HEK293 (cell line): ENCODE results near the gene GMDS.

Experiments used
- CTCF ChIA-PET: fragments of 350-600 bp; formaldehyde crosslinking; extraction: SDS; loops from one replicate; lab custom pipeline; 2021; ENCODE audit warnings: antibody characterized with exemption; lab: Yijun Ruan, JAX
- POLR2A ChIA-PET: fragments of 300-600 bp; formaldehyde crosslinking; extraction: SDS; loops from one replicate; lab custom pipeline; 2020; ENCODE audit warnings: antibody characterized with exemption, inconsistent platforms; lab: Yijun Ruan, JAX
- H3K27ac ChIP-seq: fragments of 200-500 bp; sonication (Bioruptor generic); 2 replicates; pipeline ENCODE4 v1.5.1; 2014; ENCODE audit warnings: low read depth, low read length, control low read depth, inconsistent platforms; ENCODE audit errors: extremely low read depth
- H3K36me3 ChIP-seq, 2 experiments: fragments of 200-500 bp in 1 of 2; sonication (Bioruptor generic) in 1 of 2; 1 replicate in 1 of 2; 2 replicates in 1 of 2; pipeline ENCODE4 v1.5.1; 2014 to 2017; ENCODE audit warnings: inconsistent platforms in 2 of 2, low read length in 2 of 2; ENCODE audit not compliant: control insufficient read depth in 2 of 2, insufficient read depth in 1 of 2
- H3K4me1 ChIP-seq: fragments of 200-500 bp; sonication (Bioruptor generic); 2 replicates; pipeline ENCODE4 v1.5.1; 2014; ENCODE audit warnings: mild to moderate bottlenecking, low read length, inconsistent platforms; ENCODE audit not compliant: control insufficient read depth, insufficient read depth
- H3K4me3 ChIP-seq: 2 replicates; pipeline ENCODE4 v1.5.1; 2011; ENCODE audit warnings: low read depth, mild to moderate bottlenecking, control low read depth, low read length, moderate library complexity
- H3K9me3 ChIP-seq: fragments of 200-500 bp; sonication (Bioruptor generic); 2 replicates; pipeline ENCODE4 v1.5.1; 2014; ENCODE audit warnings: low read depth, low read length, inconsistent platforms; ENCODE audit not compliant: control insufficient read depth, insufficient read depth
- GFI1B ChIP-seq: fragments of 450-650 bp; formaldehyde crosslinking; IDR thresholded peaks from 2 replicates; pipeline ENCODE4 v1.5.1; 2016; ENCODE audit warnings: missing biosample characterization, missing genetic modification characterization
- KLF9 ChIP-seq: fragments of 450-650 bp; formaldehyde crosslinking; IDR thresholded peaks from 2 replicates; pipeline ENCODE4 v1.5.1; 2016; ENCODE audit warnings: missing biosample characterization, missing genetic modification characterization, low read depth
- OSR2 ChIP-seq: fragments of 450-650 bp; formaldehyde crosslinking; IDR thresholded peaks from 2 replicates; pipeline ENCODE4 v1.5.1; 2016; ENCODE audit warnings: missing biosample characterization, missing genetic modification characterization
- PRDM1 ChIP-seq: fragments of 450-650 bp; formaldehyde crosslinking; IDR thresholded peaks from 2 replicates; pipeline ENCODE4; 2016; ENCODE audit warnings: missing biosample characterization, missing genetic modification characterization
- SCRT2 ChIP-seq: fragments of 450-650 bp; formaldehyde crosslinking; IDR thresholded peaks from 2 replicates; pipeline ENCODE4 v1.5.1; 2016; ENCODE audit warnings: missing biosample characterization, missing genetic modification characterization
- SP2 ChIP-seq: fragments of 450-650 bp; formaldehyde crosslinking; IDR thresholded peaks from 2 replicates; pipeline ENCODE4 v1.5.1; 2016; ENCODE audit warnings: missing biosample characterization, missing genetic modification characterization
- SP7 ChIP-seq: fragments of 450-650 bp; formaldehyde crosslinking; IDR thresholded peaks from 2 replicates; pipeline ENCODE4 v1.5.1; 2016; ENCODE audit warnings: missing biosample characterization, missing genetic modification characterization
- TRIM28 ChIP-seq: IDR thresholded peaks from 2 replicates; pipeline ENCODE4 v1.6.1; 2011; ENCODE audit warnings: low read length, control low read depth, borderline replicate concordance
- ZBTB1 ChIP-seq: fragments of 450-650 bp; formaldehyde crosslinking; IDR thresholded peaks from 2 replicates; pipeline ENCODE4 v1.5.1; 2016; ENCODE audit warnings: missing biosample characterization, missing genetic modification characterization
- ZFP3 ChIP-seq: fragments of 450-650 bp; formaldehyde crosslinking; IDR thresholded peaks from 2 replicates; pipeline ENCODE4 v1.5.1; 2016; ENCODE audit warnings: low read depth, missing biosample characterization, missing genetic modification characterization
- ZFP69B ChIP-seq: fragments of 450-650 bp; formaldehyde crosslinking; IDR thresholded peaks from 2 replicates; pipeline ENCODE4 v1.5.1; 2016; ENCODE audit warnings: missing biosample characterization, missing genetic modification characterization
- ZNF10 ChIP-seq: fragments of 450-650 bp; formaldehyde crosslinking; IDR thresholded peaks from 2 replicates; pipeline ENCODE4 v1.5.1; 2017; ENCODE audit warnings: missing biosample characterization, missing genetic modification characterization
- ZNF248 ChIP-seq: fragments of 450-650 bp; formaldehyde crosslinking; IDR thresholded peaks from 2 replicates; pipeline ENCODE4 v1.5.1; 2017; ENCODE audit warnings: missing biosample characterization, missing genetic modification characterization
- ZNF366 ChIP-seq: fragments of 450-650 bp; formaldehyde crosslinking; conservative IDR thresholded peaks from 2 replicates; pipeline ENCODE4 v1.5.1; 2016; ENCODE audit warnings: missing biosample characterization, missing genetic modification characterization
- ZNF391 ChIP-seq: fragments of 450-650 bp; formaldehyde crosslinking; IDR thresholded peaks from 2 replicates; pipeline ENCODE4 v1.5.1; 2016; ENCODE audit warnings: low read depth, missing biosample characterization, missing genetic modification characterization, borderline replicate concordance
- ZNF426 ChIP-seq: fragments of 450-650 bp; formaldehyde crosslinking; IDR thresholded peaks from 2 replicates; pipeline ENCODE4 v1.5.1; 2017; ENCODE audit warnings: missing biosample characterization, missing genetic modification characterization, mild to moderate bottlenecking, inconsistent platforms, moderate library complexity
- ZNF521 ChIP-seq: fragments of 450-650 bp; formaldehyde crosslinking; IDR thresholded peaks from 2 replicates; pipeline ENCODE4 v1.5.1; 2017; ENCODE audit warnings: missing biosample characterization, mild to moderate bottlenecking, missing genetic modification characterization
- ZNF571 ChIP-seq: fragments of 450-650 bp; formaldehyde crosslinking; IDR thresholded peaks from 2 replicates; pipeline ENCODE4 v1.5.0; 2017; ENCODE audit warnings: missing biosample characterization, missing genetic modification characterization
- ZNF596 ChIP-seq: fragments of 450-650 bp; IDR thresholded peaks from 2 replicates; pipeline ENCODE4 v1.5.0; 2018; ENCODE audit warnings: missing biosample characterization, mild to moderate bottlenecking, missing genetic modification characterization, moderate library complexity
- ZNF600 ChIP-seq: fragments of 450-650 bp; formaldehyde crosslinking; IDR thresholded peaks from 2 replicates; pipeline ENCODE4 v1.5.1; 2016; ENCODE audit warnings: missing biosample characterization, missing genetic modification characterization
- ZNF629 ChIP-seq: fragments of 450-650 bp; formaldehyde crosslinking; IDR thresholded peaks from 2 replicates; pipeline ENCODE4 v1.5.1; 2017; ENCODE audit warnings: missing biosample characterization, missing genetic modification characterization
- ZNF707 ChIP-seq: fragments of 450-650 bp; formaldehyde crosslinking; IDR thresholded peaks from 2 replicates; pipeline ENCODE4 v1.5.1; 2016; ENCODE audit warnings: missing biosample characterization, missing genetic modification characterization
- ZNF792 ChIP-seq: fragments of 450-650 bp; formaldehyde crosslinking; IDR thresholded peaks from 2 replicates; pipeline ENCODE4 v1.5.1; 2016; ENCODE audit warnings: missing biosample characterization, missing genetic modification characterization
- TF ChIP-seq, protein P1 (sequence below): fragments of 450-650 bp; formaldehyde crosslinking; IDR thresholded peaks from 2 replicates; pipeline ENCODE4 v1.5.1; 2017; ENCODE audit warnings: missing biosample characterization, missing genetic modification characterization
- TF ChIP-seq, protein P2 (sequence below): IDR thresholded peaks from 2 replicates; pipeline ENCODE4 v1.6.1; 2011; ENCODE audit warnings: mild to moderate bottlenecking, low read depth, low read length, borderline replicate concordance
- TF ChIP-seq, protein P3 (sequence below): fragments of 450-650 bp; formaldehyde crosslinking; IDR thresholded peaks from 2 replicates; pipeline ENCODE4 v1.5.1; 2016; ENCODE audit warnings: missing biosample characterization, missing genetic modification characterization

The GMDS gene

DNA sequence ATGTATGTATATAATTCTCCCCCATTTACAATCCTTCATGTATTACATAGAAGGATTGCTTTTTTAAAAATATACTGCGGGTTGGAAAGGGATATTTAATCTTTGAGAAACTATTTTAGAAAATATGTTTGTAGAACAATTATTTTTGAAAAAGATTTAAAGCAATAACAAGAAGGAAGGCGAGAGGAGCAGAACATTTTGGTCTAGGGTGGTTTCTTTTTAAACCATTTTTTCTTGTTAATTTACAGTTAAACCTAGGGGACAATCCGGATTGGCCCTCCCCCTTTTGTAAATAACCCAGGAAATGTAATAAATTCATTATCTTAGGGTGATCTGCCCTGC is 632.1 kb downstream of the GMDS start:
- CTCF ChIA-PET, result no interaction called here

DNA sequence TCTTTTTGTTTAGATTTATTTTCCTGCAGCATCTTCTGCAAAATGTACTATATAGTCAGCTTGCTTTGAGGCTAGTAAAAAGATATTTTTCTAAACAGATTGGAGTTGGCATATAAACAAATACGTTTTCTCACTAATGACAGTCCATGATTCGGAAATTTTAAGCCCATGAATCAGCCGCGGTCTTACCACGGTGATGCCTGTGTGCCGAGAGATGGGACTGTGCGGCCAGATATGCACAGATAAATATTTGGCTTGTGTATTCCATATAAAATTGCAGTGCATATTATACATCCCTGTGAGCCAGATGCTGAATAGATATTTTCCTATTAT is 632.5 kb downstream of the GMDS start:
- ChIA-PET CTCF (interaction anchor here (1.9 to 2.4 kb wide), 2 partner anchors 73 to 836 kb away, joined by 5 to 7 read pairs; no protein-coding TSS in a partner anchor), POLR2A (interaction anchor here (1.4 kb wide), 1 partner anchor 225 kb away, joined by 4 read pairs; no protein-coding TSS in a partner anchor)
- Histone ChIP-seq H3K4me1 (peaks cover 19% of the 10 kb centered on the region), H3K4me3 (peak overlapping the region; percentile 57), H3K36me3 (peaks cover 21 to 71% of the 10 kb centered on the region in 2 experiments), H3K9me3 (no peaks in the 10 kb centered on the region), H3K27ac (peak overlapping the region; percentile 100)
- no peak for TF ChIP-seq ZNF248 (tag by site-specific recombination)
- TF ChIP-seq ZNF571 (tag by site-specific recombination), result no peak
- no peak for TF ChIP-seq OSR2
- TF ChIP-seq GFI1B (tag by site-specific recombination), result 0 out of 2 replicates have a peak, but pooled peaks have one; percentile 46
- TF ChIP-seq, protein P1, sequence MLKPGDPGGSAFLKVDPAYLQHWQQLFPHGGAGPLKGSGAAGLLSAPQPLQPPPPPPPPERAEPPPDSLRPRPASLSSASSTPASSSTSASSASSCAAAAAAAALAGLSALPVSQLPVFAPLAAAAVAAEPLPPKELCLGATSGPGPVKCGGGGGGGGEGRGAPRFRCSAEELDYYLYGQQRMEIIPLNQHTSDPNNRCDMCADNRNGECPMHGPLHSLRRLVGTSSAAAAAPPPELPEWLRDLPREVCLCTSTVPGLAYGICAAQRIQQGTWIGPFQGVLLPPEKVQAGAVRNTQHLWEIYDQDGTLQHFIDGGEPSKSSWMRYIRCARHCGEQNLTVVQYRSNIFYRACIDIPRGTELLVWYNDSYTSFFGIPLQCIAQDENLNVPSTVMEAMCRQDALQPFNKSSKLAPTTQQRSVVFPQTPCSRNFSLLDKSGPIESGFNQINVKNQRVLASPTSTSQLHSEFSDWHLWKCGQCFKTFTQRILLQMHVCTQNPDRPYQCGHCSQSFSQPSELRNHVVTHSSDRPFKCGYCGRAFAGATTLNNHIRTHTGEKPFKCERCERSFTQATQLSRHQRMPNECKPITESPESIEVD (tag by site-specific recombination), result peak; percentile 81

More for the DNA sequence above, 632.1 kb downstream of the GMDS start:
- peaks cover 21 to 75% of the 10 kb centered on the region in 2 experiments for H3K36me3 ChIP-seq
- H3K4me3 ChIP-seq, result peak overlapping the region; percentile 57
- peaks cover 19% of the 10 kb centered on the region for H3K4me1 ChIP-seq
- peak overlapping the region; percentile 100 for H3K27ac ChIP-seq
- no peaks in the 10 kb centered on the region for H3K9me3 ChIP-seq
- TF ChIP-seq ZNF426 (tag by site-specific recombination), result 0 out of 2 replicates have a peak, but pooled peaks have one; percentile 5
- TF ChIP-seq, protein P2, sequence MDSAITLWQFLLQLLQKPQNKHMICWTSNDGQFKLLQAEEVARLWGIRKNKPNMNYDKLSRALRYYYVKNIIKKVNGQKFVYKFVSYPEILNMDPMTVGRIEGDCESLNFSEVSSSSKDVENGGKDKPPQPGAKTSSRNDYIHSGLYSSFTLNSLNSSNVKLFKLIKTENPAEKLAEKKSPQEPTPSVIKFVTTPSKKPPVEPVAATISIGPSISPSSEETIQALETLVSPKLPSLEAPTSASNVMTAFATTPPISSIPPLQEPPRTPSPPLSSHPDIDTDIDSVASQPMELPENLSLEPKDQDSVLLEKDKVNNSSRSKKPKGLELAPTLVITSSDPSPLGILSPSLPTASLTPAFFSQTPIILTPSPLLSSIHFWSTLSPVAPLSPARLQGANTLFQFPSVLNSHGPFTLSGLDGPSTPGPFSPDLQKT, result no peak
- TF ChIP-seq, all 188 proteins: peak for 1
- POLR2A ChIA-PET, result interaction anchor here (0.7 to 2.0 kb wide), 2 partner anchors 54 to 495 kb away, joined by 3 to 7 read pairs; no protein-coding TSS in a partner anchor

DNA sequence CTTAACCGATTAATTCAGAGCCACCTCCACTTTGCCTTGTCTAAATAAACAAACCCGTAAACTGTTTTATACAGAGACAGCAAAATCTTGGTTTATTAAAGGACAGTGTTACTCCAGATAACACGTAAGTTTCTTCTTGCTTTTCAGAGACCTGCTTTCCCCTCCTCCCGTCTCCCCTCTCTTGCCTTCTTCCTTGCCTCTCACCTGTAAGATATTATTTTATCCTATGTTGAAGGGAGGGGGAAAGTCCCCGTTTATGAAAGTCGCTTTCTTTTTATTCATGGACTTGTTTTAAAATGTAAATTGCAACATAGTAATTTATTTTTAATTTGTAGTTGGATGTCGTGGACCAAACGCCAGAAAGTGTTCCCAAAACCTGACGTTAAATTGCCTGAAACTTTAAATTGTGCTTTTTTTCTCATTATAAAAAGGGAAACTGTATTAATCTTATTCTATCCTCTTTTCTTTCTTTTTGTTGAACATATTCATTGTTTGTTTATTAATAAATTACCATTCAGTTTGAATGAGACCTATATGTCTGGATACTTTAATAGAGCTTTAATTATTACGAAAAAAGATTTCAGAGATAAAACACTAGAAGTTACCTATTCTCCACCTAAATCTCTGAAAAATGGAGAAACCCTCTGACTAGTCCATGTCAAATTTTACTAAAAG is 633.0 kb downstream of the GMDS start:
- no peak for TF ChIP-seq ZNF792 (tag by site-specific recombination)
- no peak for TF ChIP-seq SCRT2 (tag by site-specific recombination)
- peak; percentile 93 for TF ChIP-seq PRDM1 (tag by site-specific recombination)
- TF ChIP-seq ZNF629 (tag by site-specific recombination), result no peak; the same call in 1 of the 2 replicates
- TF ChIP-seq, protein P1 (tag by site-specific recombination), result peak; percentile 96
- TF ChIP-seq ZFP3 (tag by site-specific recombination), result no peak
- TF ChIP-seq, protein P3, sequence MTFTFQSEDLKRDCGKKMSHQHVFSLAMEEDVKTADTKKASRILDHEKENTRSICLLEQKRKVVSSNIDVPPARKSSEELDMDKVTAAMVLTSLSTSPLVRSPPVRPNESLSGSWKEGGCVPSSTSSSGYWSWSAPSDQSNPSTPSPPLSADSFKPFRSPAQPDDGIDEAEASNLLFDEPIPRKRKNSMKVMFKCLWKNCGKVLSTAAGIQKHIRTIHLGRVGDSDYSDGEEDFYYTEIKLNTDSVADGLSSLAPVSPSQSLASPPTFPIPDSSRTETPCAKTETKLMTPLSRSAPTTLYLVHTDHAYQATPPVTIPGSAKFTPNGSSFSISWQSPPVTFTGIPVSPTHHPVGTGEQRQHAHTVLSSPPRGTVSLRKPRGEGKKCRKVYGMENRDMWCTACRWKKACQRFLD (tag by site-specific recombination), result no peak
- peak; percentile 43; the same call in 1 of the 2 replicates for TF ChIP-seq ZNF366
- no peak for TF ChIP-seq TRIM28
- TF ChIP-seq ZNF600 (tag by site-specific recombination), result no peak; the same call in 1 of the 2 replicates
- TF ChIP-seq OSR2, result no peak
- peak; percentile 5; the same call in 1 of the 2 replicates for TF ChIP-seq SP7 (tag by site-specific recombination)
- no peak for TF ChIP-seq ZNF10
- no peak for TF ChIP-seq KLF9 (tag by site-specific recombination)
- TF ChIP-seq ZNF707 (tag by site-specific recombination), result no peak
- no peak for TF ChIP-seq ZFP69B (tag by site-specific recombination)
- no peak for TF ChIP-seq ZBTB1 (tag by site-specific recombination)
- no peak for TF ChIP-seq ZNF521
- TF ChIP-seq ZNF391, result no peak
- TF ChIP-seq ZNF596 (tag by site-specific recombination), result no peak
- no peak for TF ChIP-seq SP2 (tag by site-specific recombination)
- H3K4me3 ChIP-seq, result peak overlapping the region; percentile 57
- peak overlapping the region; percentile 100 for H3K27ac ChIP-seq
- CTCF ChIA-PET, result interaction anchor here (0.6 to 2.4 kb wide), 12 partner anchors 16 to 1022 kb away, joined by 3 to 7 read pairs (median 4); no protein-coding TSS in a partner anchor
- no peaks in the 10 kb centered on the region for H3K9me3 ChIP-seq
- H3K4me1 ChIP-seq, result peaks cover 19% of the 10 kb centered on the region
- H3K36me3 ChIP-seq, result peaks cover 21 to 66% of the 10 kb centered on the region in 2 experiments
- POLR2A ChIA-PET, result interaction anchor here (0.8 to 4.1 kb wide), 7 partner anchors 14 to 494 kb away, joined by 3 to 32 read pairs (median 10); no protein-coding TSS in a partner anchor
